WTC11 (cell line): ENCODE data around the gene RAB13. TPM values are rescaled to one million over a fixed set of nuclear protein-coding genes. Genes with fewer than 3 reads are reported as not detected.

Experiments
- ATF1 ChIP-seq: sonication (generic); formaldehyde crosslinking; IDR thresholded peaks from 2 replicates; pipeline ENCODE4 v1.8.1; 2023; ENCODE audit warnings: mild to moderate bottlenecking, moderate library complexity, missing genetic modification reagents
- ESRRA ChIP-seq: sonication (generic); formaldehyde crosslinking; IDR thresholded peaks from 2 replicates; pipeline ENCODE4 v1.8.1; 2022; ENCODE audit warnings: mild to moderate bottlenecking, missing genetic modification reagents, borderline replicate concordance
- ETV6 ChIP-seq: sonication (generic); formaldehyde crosslinking; IDR thresholded peaks from 2 replicates; pipeline ENCODE4 v1.8.1; 2022; ENCODE audit warnings: mild to moderate bottlenecking, missing genetic modification reagents
- FOXK1 ChIP-seq: sonication (generic); formaldehyde crosslinking; IDR thresholded peaks from 2 replicates; pipeline ENCODE4 v1.8.0; 2022; ENCODE audit warnings: mild to moderate bottlenecking, moderate library complexity, missing genetic modification reagents
- GABPB1 ChIP-seq: sonication (generic); formaldehyde crosslinking; IDR thresholded peaks from 2 replicates; pipeline ENCODE4 v1.8.1; 2023; ENCODE audit warnings: mild to moderate bottlenecking, missing genetic modification reagents
- GTF2I ChIP-seq: fragments of 250-450 bp; sonication (Bioruptor Pico); conservative IDR thresholded peaks from 2 replicates; pipeline ENCODE4 v1.4.0; 2021; ENCODE audit warnings: mild to moderate bottlenecking
- IRF2 ChIP-seq: sonication (generic); formaldehyde crosslinking; IDR thresholded peaks from 2 replicates; pipeline ENCODE4 v1.8.0; 2022; ENCODE audit warnings: low read depth, missing genetic modification reagents, borderline replicate concordance
- JUN ChIP-seq: sonication (generic); formaldehyde crosslinking; IDR thresholded peaks from 2 replicates; pipeline ENCODE4 v1.8.0; 2023; ENCODE audit warnings: mild to moderate bottlenecking, missing genetic modification reagents
- NFATC4 ChIP-seq: fragments of 250-450 bp; sonication (Bioruptor Pico); IDR thresholded peaks from 2 replicates; pipeline ENCODE4 v1.9.0; 2021; ENCODE audit warnings: mild to moderate bottlenecking
- NFYB ChIP-seq: sonication (generic); formaldehyde crosslinking; conservative IDR thresholded peaks from 2 replicates; pipeline ENCODE4 v1.8.0; 2022; ENCODE audit warnings: low read depth, missing genetic modification reagents
- NR1H2 ChIP-seq: sonication (generic); formaldehyde crosslinking; IDR thresholded peaks from 2 replicates; pipeline ENCODE4 v1.9.0; 2021; ENCODE audit warnings: mild to moderate bottlenecking, moderate library complexity, missing genetic modification reagents
- NR2C2 ChIP-seq: sonication (generic); formaldehyde crosslinking; IDR thresholded peaks from 2 replicates; pipeline ENCODE4 v1.8.0; 2022; ENCODE audit warnings: mild to moderate bottlenecking, missing genetic modification reagents
- RORB ChIP-seq: fragments of 250-450 bp; sonication (Bioruptor Pico); IDR thresholded peaks from 2 replicates; pipeline ENCODE4 v1.9.0; 2021; ENCODE audit warnings: mild to moderate bottlenecking
- SMAD4 ChIP-seq: sonication (generic); formaldehyde crosslinking; IDR thresholded peaks from 2 replicates; pipeline ENCODE4 v1.8.0; 2022; ENCODE audit warnings: mild to moderate bottlenecking, missing genetic modification reagents
- TP53 ChIP-seq: sonication (generic); formaldehyde crosslinking; IDR thresholded peaks from 2 replicates; pipeline ENCODE4 v1.8.1; 2023; ENCODE audit warnings: mild to moderate bottlenecking, missing genetic modification reagents
- ZNF423 ChIP-seq: fragments of 250-450 bp; sonication (Bioruptor Pico); IDR thresholded peaks from 2 replicates; pipeline ENCODE4 v2.1.2; 2022; ENCODE audit warnings: mild to moderate bottlenecking, moderate library complexity
- total RNA-seq: library from RNA; stranded (reverse); gene quantifications from 3 replicates; pipeline ENCODE4 v1.2.3, GENCODE V29; 2021
- TF ChIP-seq, protein P1 (sequence below): sonication (generic); formaldehyde crosslinking; IDR thresholded peaks from 2 replicates; pipeline ENCODE4 v1.8.1; 2022; ENCODE audit warnings: low read depth, mild to moderate bottlenecking, moderate library complexity, missing genetic modification reagents, borderline replicate concordance
- TF ChIP-seq, protein P2 (sequence below): sonication (generic); formaldehyde crosslinking; IDR thresholded peaks from 2 replicates; pipeline ENCODE4 v1.8.1; 2023; ENCODE audit warnings: mild to moderate bottlenecking, missing genetic modification reagents, borderline replicate concordance
- TF ChIP-seq, protein P3 (sequence below): sonication (generic); formaldehyde crosslinking; IDR thresholded peaks from 2 replicates; pipeline ENCODE4 v1.8.0; 2022; ENCODE audit warnings: mild to moderate bottlenecking, missing genetic modification reagents
- TF ChIP-seq, protein P4 (sequence below): sonication (generic); formaldehyde crosslinking; IDR thresholded peaks from 2 replicates; pipeline ENCODE4 v1.8.1; 2023; ENCODE audit warnings: mild to moderate bottlenecking, missing genetic modification reagents, moderate library complexity
- TF ChIP-seq, protein P5 (sequence below): fragments of 200-600 bp; IDR thresholded peaks from 2 replicates; pipeline ENCODE4 v1.8.0; 2022; ENCODE audit warnings: antibody characterized with exemption
- TF ChIP-seq, protein P6 (sequence below): sonication (generic); formaldehyde crosslinking; IDR thresholded peaks from 2 replicates; pipeline ENCODE4 v1.8.0; 2023; ENCODE audit warnings: missing genetic modification reagents
- TF ChIP-seq, protein P7 (sequence below): fragments of 250-450 bp; sonication (Bioruptor Pico); IDR thresholded peaks from 2 replicates; pipeline ENCODE4 v2.1.2; 2022; ENCODE audit warnings: mild to moderate bottlenecking, moderate library complexity
- TF ChIP-seq, protein P8 (sequence below): fragments of 250-450 bp; sonication (Bioruptor Pico); IDR thresholded peaks from 2 replicates; pipeline ENCODE4 v1.8.0; 2021; ENCODE audit warnings: mild to moderate bottlenecking
- TF ChIP-seq, protein P9 (sequence below): fragments of 250-450 bp; sonication (Bioruptor Pico); conservative IDR thresholded peaks from 2 replicates; pipeline ENCODE4 v1.9.0; 2021; ENCODE audit warnings: mild to moderate bottlenecking

RAB13 gene
- total RNA-seq, 1 experiment from 2014 or later = 126 TPM

DNA sequence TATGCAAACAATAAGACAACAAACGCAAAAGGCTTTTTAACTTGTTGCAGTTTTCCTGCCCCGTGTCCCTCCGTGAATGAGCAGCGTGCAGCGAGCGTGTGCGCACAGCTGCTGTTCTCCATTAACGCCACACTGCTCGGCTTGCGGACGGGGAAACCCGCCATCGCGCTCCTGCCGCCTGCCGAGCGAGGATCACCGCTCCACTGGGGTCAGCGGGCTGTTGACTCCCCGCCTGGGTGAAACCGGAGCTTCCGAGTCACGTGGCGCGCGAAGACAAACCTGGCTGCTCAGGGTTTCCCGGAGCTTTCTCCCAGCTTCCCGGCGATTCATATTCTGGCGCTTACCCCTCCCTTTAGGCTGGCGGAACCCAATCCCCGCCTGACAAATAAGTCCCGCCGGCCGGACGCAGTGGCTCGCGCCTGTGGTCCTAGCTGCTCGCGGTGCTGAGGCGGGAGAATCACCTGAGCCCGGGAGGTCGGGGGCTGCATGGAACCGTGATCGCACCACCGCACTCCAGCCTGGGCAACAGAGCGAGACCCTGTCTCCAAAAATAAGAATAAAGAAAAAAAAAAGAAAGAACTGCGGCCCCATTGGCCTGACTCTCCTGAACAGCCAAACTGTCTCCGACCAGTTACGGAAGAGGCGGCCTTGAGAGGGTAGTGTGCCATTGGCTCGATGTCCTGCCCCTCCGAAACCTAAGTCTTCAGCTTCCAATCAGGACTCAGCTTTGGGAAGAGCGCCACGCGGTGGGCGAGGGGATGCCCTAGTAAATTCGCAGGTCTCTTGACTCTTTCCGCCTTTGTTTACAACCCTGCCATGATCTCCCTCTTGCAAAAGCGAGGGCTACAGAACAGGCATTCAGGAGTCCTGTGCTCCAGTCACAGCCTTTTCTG lies 18.8 kb downstream of the RAB13 start, which contains the start of gene CREB3L4 (continued):
- TF ChIP-seq GTF2I = peak; percentile 97
- TF ChIP-seq, protein P1, sequence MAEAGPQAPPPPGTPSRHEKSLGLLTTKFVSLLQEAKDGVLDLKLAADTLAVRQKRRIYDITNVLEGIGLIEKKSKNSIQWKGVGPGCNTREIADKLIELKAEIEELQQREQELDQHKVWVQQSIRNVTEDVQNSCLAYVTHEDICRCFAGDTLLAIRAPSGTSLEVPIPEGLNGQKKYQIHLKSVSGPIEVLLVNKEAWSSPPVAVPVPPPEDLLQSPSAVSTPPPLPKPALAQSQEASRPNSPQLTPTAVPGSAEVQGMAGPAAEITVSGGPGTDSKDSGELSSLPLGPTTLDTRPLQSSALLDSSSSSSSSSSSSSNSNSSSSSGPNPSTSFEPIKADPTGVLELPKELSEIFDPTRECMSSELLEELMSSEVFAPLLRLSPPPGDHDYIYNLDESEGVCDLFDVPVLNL (CRISPR knock-in tag) = peak; percentile 13; the same call in 1 of the 2 replicates
- TF ChIP-seq, protein P2, sequence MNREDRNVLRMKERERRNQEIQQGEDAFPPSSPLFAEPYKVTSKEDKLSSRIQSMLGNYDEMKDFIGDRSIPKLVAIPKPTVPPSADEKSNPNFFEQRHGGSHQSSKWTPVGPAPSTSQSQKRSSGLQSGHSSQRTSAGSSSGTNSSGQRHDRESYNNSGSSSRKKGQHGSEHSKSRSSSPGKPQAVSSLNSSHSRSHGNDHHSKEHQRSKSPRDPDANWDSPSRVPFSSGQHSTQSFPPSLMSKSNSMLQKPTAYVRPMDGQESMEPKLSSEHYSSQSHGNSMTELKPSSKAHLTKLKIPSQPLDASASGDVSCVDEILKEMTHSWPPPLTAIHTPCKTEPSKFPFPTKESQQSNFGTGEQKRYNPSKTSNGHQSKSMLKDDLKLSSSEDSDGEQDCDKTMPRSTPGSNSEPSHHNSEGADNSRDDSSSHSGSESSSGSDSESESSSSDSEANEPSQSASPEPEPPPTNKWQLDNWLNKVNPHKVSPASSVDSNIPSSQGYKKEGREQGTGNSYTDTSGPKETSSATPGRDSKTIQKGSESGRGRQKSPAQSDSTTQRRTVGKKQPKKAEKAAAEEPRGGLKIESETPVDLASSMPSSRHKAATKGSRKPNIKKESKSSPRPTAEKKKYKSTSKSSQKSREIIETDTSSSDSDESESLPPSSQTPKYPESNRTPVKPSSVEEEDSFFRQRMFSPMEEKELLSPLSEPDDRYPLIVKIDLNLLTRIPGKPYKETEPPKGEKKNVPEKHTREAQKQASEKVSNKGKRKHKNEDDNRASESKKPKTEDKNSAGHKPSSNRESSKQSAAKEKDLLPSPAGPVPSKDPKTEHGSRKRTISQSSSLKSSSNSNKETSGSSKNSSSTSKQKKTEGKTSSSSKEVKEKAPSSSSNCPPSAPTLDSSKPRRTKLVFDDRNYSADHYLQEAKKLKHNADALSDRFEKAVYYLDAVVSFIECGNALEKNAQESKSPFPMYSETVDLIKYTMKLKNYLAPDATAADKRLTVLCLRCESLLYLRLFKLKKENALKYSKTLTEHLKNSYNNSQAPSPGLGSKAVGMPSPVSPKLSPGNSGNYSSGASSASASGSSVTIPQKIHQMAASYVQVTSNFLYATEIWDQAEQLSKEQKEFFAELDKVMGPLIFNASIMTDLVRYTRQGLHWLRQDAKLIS (CRISPR knock-in tag) = peak; percentile 45; the same call in 1 of the 2 replicates
- TF ChIP-seq, protein P3, sequence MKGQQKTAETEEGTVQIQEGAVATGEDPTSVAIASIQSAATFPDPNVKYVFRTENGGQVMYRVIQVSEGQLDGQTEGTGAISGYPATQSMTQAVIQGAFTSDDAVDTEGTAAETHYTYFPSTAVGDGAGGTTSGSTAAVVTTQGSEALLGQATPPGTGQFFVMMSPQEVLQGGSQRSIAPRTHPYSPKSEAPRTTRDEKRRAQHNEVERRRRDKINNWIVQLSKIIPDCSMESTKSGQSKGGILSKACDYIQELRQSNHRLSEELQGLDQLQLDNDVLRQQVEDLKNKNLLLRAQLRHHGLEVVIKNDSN (CRISPR knock-in tag) = peak; percentile 98
- TF ChIP-seq ESRRA (CRISPR knock-in tag) = no peak
- TF ChIP-seq NR2C2 (CRISPR knock-in tag) = no peak
- TF ChIP-seq, protein P4, sequence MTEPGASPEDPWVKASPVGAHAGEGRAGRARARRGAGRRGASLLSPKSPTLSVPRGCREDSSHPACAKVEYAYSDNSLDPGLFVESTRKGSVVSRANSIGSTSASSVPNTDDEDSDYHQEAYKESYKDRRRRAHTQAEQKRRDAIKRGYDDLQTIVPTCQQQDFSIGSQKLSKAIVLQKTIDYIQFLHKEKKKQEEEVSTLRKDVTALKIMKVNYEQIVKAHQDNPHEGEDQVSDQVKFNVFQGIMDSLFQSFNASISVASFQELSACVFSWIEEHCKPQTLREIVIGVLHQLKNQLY = no peak
- TF ChIP-seq, protein P5, sequence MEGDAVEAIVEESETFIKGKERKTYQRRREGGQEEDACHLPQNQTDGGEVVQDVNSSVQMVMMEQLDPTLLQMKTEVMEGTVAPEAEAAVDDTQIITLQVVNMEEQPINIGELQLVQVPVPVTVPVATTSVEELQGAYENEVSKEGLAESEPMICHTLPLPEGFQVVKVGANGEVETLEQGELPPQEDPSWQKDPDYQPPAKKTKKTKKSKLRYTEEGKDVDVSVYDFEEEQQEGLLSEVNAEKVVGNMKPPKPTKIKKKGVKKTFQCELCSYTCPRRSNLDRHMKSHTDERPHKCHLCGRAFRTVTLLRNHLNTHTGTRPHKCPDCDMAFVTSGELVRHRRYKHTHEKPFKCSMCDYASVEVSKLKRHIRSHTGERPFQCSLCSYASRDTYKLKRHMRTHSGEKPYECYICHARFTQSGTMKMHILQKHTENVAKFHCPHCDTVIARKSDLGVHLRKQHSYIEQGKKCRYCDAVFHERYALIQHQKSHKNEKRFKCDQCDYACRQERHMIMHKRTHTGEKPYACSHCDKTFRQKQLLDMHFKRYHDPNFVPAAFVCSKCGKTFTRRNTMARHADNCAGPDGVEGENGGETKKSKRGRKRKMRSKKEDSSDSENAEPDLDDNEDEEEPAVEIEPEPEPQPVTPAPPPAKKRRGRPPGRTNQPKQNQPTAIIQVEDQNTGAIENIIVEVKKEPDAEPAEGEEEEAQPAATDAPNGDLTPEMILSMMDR = no peak
- TF ChIP-seq, protein P6, sequence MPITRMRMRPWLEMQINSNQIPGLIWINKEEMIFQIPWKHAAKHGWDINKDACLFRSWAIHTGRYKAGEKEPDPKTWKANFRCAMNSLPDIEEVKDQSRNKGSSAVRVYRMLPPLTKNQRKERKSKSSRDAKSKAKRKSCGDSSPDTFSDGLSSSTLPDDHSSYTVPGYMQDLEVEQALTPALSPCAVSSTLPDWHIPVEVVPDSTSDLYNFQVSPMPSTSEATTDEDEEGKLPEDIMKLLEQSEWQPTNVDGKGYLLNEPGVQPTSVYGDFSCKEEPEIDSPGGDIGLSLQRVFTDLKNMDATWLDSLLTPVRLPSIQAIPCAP (CRISPR knock-in tag) = peak; percentile 85
- peak; percentile 65 for TF ChIP-seq GABPB1 (CRISPR knock-in tag)
- no peak; the same call in 1 of the 2 replicates for TF ChIP-seq ATF1 (CRISPR knock-in tag)
- TF ChIP-seq, protein P7, sequence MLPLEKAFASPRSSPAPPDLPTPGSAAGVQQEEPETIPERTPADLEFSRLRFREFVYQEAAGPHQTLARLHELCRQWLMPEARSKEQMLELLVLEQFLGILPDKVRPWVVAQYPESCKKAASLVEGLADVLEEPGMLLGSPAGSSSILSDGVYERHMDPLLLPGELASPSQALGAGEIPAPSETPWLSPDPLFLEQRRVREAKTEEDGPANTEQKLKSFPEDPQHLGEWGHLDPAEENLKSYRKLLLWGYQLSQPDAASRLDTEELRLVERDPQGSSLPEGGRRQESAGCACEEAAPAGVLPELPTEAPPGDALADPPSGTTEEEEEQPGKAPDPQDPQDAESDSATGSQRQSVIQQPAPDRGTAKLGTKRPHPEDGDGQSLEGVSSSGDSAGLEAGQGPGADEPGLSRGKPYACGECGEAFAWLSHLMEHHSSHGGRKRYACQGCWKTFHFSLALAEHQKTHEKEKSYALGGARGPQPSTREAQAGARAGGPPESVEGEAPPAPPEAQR (CRISPR knock-in tag) = no peak
- TF ChIP-seq NR1H2 (CRISPR knock-in tag) = no peak
- no peak for TF ChIP-seq TP53 (CRISPR knock-in tag)
- TF ChIP-seq, protein P8, sequence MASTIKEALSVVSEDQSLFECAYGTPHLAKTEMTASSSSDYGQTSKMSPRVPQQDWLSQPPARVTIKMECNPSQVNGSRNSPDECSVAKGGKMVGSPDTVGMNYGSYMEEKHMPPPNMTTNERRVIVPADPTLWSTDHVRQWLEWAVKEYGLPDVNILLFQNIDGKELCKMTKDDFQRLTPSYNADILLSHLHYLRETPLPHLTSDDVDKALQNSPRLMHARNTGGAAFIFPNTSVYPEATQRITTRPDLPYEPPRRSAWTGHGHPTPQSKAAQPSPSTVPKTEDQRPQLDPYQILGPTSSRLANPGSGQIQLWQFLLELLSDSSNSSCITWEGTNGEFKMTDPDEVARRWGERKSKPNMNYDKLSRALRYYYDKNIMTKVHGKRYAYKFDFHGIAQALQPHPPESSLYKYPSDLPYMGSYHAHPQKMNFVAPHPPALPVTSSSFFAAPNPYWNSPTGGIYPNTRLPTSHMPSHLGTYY (CRISPR knock-in tag) = no peak
- TF ChIP-seq, protein P9, sequence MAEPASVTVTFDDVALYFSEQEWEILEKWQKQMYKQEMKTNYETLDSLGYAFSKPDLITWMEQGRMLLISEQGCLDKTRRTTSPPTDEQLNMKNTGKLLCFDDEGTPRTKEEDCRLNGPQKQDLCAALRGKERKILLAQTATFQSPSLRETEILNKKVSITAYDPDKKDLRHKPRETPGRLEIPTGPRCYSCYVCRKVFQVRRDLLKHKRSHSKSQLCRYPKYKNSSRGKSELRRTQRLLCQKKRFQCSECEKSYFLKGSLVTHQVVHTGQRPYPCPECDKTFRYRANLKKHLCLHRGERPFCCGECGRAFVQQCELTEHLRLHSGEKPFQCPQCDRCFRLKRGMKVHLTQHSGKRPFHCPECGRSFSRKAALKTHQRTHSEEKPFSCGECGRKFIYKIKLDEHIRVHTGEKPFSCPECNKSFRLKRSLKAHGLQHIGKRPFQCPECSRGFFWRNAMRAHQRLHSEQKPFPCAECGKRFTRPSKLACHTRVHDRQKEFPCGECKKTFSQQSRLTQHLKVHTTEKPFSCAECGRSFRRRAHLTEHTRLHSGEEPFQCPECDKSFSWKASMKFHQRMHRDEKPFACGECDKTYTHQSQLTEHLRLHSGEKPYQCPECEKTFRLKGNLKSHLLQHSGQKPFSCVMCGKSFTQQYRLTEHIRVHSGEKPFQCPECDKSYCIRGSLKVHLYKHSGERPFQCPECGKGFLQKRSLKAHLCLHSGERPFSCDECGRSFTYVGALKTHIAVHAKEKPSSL (CRISPR knock-in tag) = no peak
- no peak for TF ChIP-seq JUN (CRISPR knock-in tag)
- no peak for TF ChIP-seq RORB (CRISPR knock-in tag)
- peak; percentile 37; the same call in 1 of the 2 replicates for TF ChIP-seq SMAD4 (CRISPR knock-in tag)
- TF ChIP-seq FOXK1 (CRISPR knock-in tag) = peak; percentile 94
- TF ChIP-seq IRF2 = no peak
- peak; percentile 34; the same call in 1 of the 2 replicates for TF ChIP-seq ZNF423 (CRISPR knock-in tag)
- peak; percentile 96 for TF ChIP-seq NFYB (CRISPR knock-in tag)
- TF ChIP-seq ETV6 (CRISPR knock-in tag) = peak; percentile 90
- TF ChIP-seq NFATC4 (CRISPR knock-in tag) = no peak
